Daoy (cell line): ENCODE data around the gene SNX1. TPM values are rescaled to one million over a fixed set of nuclear protein-coding genes. Genes with fewer than 3 reads are reported as not detected.
"Not testable (repeated sequence)": the region's sequence is repeated elsewhere in the genome, so short reads cannot be mapped to it uniquely, and the experiment has no call there.

Source experiments
- DNase-seq: peaks from one replicate; pipeline ENCODE4 v3.0.0-alpha.2; 2015; ENCODE audit warnings: low read depth
- total RNA-seq: library from RNA; depleted of rRNA; stranded (reverse); fragments of >200 nt; shearing (Covaris generic); gene quantifications from 2 replicates; pipeline ENCODE4 v1.2.3, GENCODE V29; 2014

Gene SNX1
- total RNA-seq, 1 experiment from 2014 or later, result 31.4 TPM

GRCh38 chr15:64073496-64073895 lies 22.3 kb upstream of the SNX1 start:
- DNase-seq, result not testable (repeated sequence)

GRCh38 chr15:64082757-64083156 lies 13.0 kb upstream of the SNX1 start:
- no peak for DNase-seq

DNA sequence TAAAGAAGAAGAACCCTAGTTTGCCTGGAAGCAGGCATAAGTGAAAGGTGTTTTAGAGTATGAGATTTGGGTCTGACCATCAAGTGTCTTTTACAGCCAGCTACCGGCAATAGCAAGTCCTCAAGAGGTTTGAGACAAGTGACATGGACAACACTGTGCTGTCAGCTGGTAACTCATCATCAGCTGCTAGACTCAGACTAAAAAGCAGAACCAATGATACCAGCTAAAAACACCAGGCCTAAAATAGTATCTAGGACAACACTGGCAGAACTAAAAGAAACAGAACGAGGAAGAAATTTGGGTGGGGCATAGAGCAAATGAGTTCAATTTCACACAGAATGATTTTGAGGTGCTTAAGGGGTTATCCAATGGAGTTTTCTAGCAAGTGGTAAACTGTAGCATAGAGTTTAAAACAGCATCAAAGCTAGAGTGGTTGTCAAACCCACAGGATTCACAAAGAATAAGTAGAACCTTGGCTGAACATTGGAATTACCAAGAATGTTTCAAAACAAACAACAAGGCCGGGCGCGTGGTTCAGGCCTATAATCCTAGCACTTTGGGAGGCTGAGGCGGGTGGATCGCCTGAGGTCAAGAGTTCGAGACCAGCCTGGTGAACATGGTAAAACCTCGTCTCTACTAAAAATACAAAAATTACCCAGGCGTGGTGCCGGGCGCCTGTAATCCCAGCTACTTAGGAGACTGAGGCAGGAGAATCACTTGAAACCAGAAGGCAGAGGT lies 6.1 kb upstream of the SNX1 start:
- DNase-seq, result no peak

DNA sequence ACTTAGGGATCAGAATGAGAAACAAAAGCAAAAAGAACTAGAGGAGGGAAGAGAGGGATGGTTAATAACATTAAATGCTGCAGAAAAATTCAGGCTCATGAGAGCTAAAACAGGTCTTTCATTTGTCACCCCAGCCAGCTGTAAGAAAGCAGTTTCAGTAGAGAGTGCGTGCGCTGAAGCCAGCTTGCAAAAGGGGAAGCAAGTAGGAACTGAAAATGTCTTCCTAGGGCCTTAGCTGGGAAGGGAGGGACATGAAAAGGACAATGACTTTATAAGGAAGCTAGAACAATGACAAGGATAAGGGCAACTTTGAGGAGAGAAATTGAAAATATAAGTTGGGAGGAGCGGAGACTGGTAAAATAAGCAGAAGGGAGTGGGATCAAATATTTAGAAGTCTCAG lies 5.3 kb upstream of the SNX1 start:
- DNase-seq, result no peak

DNA sequence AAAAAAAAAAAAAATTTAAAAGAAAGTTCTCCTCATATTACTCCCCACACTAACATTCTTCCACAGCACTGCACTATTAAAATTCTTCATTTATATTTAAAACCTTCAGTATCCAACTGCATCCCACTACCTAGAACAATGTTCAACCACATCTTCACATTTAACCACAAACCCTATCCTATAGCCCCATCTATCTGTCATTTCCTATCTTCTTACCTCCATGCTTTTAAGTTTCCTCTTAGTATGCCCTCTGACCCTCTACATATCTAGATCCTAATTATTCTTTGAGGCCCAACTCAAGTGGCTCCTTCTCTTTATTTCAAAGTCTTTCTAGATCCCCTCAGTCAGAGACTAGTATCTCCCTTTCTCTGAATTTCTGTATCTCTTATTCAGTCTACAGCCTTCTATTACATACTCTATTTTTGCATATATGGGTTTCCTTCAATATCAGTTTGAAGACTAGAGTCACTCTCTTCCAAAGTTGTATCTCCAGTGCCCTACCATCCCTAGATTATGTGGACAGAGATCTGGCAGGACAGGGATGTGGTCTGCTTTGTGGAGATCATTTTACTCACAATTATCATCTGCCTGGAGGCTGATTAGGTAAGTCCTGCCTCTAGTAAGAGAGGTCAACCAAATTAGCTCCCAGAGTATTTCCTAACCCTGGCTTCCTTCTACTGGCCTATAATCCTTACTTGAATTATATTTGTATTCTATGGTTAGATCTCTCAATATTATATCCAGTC lies 3.5 kb upstream of the SNX1 start:
- no peak for DNase-seq

GRCh38 chr15:64092864-64093626 lies 2.7 kb upstream of the SNX1 start:
- DNase-seq, result peak; percentile 38

DNA sequence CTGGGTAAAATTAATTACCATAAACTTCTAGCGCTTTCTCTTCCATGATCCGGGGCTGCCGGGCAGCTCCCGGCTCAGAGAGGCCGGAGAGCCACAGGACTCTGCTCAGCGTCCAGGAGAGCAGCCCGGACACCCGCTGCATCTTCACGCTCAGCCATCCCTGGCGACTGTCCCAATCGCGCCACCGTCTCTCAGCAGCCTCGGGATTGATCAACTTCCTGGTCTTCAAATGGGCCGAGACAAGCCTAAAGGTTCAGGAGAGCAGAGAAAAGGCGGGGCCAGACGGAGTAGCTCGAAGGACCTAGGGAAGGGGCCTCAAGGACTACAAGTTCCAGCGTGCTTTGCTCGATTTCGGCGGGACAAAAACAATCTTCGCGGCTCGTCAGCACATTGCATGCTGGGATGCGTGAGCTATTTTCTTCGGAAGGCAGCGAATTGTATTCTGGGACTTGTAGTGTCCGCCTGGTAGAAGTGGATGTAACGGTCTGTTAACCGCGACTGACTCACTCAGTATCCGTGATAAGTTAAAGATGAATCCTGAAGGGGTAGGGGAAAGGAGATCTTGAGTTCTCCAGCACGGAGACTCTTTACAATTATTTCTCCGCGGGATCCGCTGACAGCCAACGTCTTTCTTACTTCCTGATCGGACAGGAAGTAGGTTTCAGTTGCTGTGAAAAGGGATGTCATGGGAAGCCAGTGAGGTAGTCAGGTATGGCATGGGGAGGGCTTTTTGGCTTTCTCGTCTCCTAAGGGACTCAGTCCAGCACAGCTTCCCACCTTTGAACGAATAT lies 2.0 kb upstream of the SNX1 start, which contains the start of gene CIAO2A:
Gene CIAO2A, minus strand, starts transcription at position 212 of the 791 bp plus-strand sequence. Its CDS starts 70 bp downstream, at position 142.
- DNase-seq, result peak; percentile 98

- no peak for DNase-seq
Measured at GRCh38 chr15:64095431-64095794, 369 bp upstream of the SNX1 start.

DNA sequence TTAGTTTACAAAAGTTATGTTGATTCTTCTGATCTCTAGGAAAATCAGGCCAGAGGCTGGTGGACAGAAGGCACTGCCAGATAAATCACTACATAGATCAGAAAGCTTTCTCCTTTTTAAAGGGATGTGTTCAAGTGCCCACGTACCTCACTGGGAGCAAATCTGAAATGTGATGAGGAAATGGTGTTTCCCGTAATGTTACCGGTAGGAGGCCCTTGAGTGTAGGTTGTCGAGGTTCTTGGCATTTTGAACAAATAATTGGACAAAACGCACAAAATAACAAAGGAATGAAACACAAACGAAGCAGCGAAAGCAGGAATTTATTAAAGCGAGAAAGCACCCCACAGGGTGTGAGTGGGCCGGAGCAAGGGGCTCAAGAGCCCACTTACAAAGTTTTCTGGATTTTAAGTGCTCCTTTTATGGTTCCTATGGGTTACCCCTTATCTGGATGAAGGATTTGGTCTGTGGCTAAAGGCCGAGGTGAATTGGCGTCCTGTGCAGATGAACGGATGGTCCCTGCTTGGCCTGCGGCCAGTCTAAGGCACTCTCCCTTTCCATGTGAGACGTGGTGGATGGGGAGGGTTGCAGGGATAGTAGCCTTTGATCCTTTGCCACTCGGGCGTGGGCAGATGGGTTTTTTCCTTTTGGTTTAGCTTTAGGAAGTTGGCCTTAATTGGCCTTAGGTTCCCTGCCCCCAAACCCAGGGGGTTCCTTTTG lies 1.0 kb downstream of the SNX1 start:
- DNase-seq, result peak; percentile 27

DNA sequence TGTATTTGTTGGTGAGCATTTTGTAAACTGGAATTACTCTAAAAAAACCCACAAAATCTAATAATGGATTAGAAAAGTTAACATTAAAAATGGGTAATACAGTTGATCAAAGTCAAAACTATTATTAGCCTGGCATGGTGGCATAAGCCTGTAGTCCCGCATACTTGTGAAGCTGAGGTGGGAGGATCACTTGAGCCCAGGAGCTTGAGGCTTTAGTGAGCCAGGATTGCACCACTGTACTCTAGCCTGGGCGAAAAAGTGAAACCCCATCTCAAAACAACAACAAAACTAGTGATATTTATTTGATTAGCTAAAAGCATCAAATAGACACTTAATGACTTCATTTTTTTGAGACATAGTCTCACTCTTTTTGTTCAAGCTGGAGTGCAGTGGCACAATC lies 3.6 kb downstream of the SNX1 start:
- DNase-seq, result no peak

DNA sequence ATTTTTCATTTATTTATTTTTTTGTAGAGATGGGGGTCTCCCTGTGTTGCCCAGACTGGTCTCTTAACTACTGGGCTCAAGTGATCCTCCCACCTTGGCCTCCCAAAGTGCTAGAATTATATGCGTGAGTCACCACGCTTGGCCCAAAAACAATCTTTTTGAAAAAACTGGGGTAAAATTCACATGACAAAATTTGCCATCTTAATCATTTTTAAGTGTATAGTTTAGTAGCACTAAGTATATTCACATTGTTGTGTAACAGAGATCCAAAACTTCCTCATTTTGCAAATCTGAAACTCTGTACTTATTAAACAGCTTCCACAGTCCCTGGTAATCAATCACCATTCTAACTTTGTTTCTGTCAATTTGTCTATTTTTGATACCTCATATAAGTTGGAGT lies 5.2 kb downstream of the SNX1 start:
- DNase-seq, result no peak

DNA sequence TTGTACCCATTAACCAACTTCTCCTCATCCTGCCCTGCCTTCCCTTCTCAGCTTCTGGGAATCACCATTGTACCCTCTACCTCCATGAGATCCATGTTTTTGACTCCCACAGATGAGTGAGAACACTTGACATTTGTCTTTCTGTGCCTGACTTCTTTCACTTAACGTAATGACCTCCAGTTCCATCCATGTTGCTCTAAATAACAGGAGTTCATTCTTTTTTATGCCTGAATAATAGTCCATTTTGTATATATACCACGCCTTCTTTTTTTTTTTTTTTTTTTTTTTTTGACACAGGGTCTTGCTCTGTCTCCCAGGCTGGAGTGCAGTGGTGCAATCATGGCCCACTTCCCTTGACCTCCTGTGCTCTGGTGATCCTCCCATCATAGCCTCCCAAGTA lies 6.7 kb downstream of the SNX1 start:
- no peak for DNase-seq

- no peak for DNase-seq
Measured at GRCh38 chr15:64105113-64105704, 9.4 kb downstream of the SNX1 start.

- no peak for DNase-seq
Measured at GRCh38 chr15:64107337-64107736, 11.6 kb downstream of the SNX1 start.

- DNase-seq, result not testable (repeated sequence)
Measured at GRCh38 chr15:64110108-64110701, 14.4 kb downstream of the SNX1 start.

DNA sequence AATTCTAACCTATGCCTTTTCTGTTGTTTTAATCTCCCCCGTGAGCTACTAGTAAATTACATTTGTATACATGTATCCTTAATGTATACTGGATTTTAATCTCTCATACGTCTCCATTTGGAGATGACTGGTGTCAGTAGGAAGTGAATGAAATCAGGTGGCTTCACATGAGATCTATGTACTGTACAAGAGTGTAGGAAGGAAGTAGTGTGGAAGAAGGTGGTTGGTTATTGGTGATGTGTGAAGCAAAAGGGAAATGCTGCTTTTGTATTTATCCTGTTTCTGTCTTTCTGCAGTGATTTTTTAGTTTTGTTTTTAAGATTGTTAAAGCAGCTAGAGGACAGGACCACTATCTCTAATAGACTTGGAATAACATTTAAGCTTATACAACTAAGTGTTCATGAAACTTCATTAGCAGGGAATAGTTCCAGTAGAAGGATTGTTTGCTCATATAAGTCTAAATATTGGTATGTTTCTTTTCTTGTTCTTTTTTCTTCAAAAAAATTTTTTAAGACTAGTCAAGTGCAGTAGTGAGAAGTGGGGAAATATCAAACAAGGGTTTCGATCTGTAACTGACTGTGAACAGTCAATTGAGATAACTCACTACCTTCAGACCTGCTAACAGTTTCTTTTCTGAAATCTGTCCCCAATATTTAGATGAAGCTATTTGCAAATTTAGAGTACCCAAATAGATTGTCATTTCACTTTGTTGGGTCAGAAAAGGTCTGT lies 15.3 kb downstream of the SNX1 start:
- no peak for DNase-seq

- DNase-seq, result no peak
Measured at GRCh38 chr15:64111679-64112050, 15.9 kb downstream of the SNX1 start.

GRCh38 chr15:64112073-64112772 lies 16.4 kb downstream of the SNX1 start:
- no peak for DNase-seq

DNA sequence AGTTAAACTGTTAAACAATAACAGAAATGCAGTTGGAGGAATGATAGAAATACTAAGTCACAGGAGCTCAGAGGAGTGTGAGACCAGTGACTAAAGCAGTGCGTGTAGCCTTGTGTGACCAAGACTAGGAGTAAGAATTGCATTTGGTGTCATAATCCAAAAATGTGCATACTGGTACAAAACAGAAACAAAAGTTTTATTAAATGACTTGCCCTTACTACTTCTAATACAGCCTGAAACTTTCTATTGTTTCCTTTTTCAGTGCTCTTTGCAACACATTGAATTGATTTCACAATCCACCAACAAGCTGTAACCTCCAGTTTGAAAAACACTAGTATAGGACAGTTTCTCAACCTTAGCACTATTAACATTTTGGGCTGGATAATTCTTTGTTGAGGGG lies 17.1 kb downstream of the SNX1 start:
- DNase-seq, result no peak
